ENCODE data around the gene AAGAB.
"Not testable (repeated sequence)": the region's sequence is repeated elsewhere in the genome, so short reads cannot be mapped to it uniquely, and the experiment has no call there.

The AAGAB gene, protein sequence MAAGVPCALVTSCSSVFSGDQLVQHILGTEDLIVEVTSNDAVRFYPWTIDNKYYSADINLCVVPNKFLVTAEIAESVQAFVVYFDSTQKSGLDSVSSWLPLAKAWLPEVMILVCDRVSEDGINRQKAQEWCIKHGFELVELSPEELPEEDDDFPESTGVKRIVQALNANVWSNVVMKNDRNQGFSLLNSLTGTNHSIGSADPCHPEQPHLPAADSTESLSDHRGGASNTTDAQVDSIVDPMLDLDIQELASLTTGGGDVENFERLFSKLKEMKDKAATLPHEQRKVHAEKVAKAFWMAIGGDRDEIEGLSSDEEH

DNA sequence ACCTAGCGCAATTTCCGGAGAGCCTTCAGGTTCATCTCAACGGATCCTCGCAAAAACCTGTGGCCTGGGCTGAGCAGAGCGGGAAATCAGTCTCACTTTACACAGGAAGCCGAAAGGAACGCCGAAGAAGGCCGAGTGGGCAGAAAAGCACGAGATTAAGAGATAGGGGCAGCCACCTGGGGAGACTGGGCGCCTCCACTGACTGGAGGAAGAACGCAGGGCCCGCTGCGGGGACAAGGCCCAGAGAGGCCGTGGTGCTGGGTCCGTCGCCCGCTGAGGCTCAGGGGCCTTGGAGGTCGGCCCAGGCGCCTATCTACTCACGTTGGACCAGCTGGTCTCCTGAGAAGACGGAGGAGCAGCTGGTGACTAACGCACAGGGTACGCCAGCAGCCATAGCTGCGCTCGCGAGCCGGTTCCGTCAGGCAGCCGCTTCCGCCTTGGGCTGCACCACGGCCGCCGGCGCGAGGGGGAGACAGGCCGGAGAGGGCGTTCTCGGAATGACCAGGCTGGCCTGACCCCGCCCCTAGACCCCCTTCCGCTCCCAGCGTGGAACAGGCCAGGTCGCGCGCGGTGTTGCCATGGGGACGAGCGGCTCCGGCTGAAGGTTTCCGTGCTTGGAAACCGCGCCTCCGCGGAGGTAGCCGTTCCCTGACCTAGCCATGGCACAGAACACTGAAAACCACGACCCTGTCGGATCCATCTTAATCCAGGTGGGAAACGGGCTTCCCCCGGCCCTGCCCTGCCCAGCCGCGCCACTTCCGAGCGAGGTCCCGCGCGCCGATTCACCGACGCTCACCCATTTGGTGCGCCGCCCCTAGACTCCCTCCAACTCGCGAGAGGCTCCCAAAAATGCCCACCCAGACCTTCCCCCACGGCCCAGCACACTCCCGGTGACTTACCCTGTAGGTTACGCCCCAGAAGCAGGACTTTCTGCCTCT is at the start of gene AAGAB, which contains the start of gene IQCH:
AAGAB (minus strand) TSS at position 424 of the 938 bp plus-strand sequence; CDS start at position 394, 30 bp downstream.
IQCH (plus strand) TSS at position 549 of the 938 bp plus-strand sequence; CDS start at position 660, 111 bp downstream.
- DNase-seq (ENCODE audit: low spot score), result peak; percentile 95

DNA sequence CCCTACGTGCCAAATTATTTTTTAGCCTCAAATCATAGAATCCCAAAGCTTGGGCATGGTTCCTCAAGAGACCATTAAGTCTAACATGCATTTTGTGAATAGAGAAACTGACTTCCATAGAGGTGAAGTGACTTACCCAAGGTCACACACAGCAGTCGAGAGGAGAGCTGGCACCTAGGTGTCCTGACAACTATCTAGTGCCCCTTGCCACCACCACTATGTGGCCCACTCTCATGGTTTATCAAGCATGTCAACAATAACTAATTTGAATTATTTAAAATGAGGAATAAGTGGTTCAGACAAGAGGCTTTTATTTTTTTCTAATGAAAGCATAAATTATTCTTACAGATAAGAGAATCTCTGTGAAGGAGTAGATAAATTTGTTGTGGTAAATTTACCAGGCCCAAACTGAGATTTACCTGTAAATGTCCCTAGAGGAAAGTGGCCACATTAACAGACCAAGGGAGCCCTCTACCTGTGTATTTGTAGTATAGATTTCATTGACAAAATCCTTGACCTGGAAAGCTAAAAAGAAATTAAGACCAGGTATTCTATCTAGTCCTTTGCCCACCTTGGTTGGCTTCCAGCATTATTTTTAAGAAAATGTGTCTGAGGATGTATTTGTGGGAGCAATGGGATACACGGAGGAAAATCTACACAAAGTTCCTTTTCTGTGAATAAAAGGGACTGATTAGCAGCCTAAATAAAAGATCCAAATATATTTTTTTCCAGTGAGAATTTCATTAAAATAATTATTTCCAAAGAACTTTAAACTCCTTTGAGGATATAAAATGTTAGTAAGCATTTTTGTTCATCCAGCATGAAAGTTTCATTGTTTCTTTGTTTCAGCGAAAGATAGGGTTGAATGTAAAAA is 49.3 kb upstream of the AAGAB start:
- DNase-seq (ENCODE audit: low spot score), result peak; percentile 55

DNA sequence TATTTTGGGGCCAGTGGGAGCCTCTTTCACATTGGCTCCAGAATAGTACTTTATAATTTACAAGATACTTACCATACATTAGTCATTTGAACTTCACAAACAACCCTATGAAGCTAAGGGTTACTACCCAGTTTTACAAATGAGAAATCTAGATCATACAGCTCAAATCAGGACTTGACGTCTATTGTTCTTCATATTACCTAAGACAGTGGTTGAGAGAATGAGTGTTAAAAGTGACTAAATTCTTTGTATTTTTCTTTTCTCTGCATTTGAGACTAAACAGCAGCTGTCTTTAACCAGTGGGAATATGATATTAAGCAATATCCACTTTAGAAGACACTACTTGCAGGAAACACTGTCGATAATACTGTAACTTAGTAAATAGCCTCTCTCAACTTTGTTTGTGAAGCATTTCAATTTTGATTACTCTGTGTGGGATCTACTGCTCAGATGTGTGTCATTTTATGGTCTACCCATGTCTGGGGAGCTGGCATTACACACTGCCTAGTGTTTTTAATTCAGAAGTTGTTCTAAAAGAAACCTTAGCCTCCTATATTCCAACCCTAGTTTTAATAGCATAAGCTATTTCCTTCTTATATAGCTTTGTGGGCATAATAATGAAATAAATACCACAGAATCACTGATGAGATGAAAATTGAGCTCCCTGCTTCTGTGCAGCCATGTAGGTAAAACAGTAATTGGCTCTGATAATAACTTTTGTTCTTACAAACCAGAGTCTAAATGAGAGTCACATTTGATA is 46.0 kb upstream of the AAGAB start:
- no peak for DNase-seq (ENCODE audit: low spot score)

DNA sequence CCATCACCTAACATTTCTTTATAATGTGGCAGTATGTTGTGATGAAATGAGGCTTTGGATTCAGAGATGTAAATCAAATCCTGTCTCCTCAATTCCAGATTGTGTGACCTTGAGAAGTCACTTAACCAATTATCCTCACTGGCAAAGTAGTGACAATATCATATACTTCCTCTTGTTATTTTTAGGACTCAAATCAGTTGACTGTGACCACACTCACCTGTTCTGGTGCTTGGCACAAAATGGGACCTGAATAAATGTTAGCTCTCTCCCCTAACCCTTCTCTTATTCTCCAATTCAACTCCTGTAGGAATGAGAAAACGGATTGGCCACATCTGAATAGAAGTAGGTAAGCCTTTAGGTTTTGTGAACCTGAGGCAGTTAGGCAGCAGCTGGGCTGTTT is 42.2 kb upstream of the AAGAB start:
- no peak for DNase-seq (ENCODE audit: low spot score)

DNA sequence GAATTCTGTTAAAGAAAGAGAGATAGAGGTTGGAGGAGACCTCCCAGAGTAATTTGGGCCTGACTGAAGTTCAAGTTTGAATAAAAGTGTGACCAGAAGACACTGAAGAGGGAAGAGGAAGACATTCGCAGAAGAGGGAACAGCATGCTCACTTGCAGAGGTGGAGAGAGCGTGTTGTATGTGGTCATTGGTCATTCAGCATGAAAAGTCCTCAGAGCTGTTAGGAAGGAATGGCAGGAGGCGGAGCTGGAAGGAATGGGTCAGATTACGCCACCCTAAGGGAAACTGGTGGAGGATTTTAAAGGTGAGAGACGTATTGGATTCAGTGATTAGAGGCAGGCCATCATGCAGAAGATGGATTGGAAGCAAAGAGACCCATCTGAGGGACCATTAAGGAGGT is 41.7 kb upstream of the AAGAB start:
- no peak for DNase-seq (ENCODE audit: low spot score)

DNA sequence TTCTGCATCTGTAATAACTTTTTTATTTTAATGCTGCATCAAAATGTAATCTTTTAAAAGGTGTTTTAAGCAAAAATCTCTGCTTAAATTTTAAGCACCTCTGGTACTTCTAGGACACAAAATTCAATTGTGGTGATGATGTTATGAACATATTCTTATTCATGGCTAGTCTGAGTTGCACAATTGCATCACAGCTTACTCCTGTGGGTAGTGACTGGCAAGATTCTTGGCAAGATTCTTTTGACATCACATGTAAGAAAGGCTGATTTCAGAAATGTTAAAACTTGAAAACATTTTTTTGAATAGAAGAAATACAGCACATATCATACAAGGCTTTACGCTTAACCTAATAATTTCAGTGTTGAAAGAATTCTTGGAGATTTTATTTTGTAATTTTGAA is 35.9 kb upstream of the AAGAB start:
- DNase-seq (ENCODE audit: low spot score), result no peak

DNA sequence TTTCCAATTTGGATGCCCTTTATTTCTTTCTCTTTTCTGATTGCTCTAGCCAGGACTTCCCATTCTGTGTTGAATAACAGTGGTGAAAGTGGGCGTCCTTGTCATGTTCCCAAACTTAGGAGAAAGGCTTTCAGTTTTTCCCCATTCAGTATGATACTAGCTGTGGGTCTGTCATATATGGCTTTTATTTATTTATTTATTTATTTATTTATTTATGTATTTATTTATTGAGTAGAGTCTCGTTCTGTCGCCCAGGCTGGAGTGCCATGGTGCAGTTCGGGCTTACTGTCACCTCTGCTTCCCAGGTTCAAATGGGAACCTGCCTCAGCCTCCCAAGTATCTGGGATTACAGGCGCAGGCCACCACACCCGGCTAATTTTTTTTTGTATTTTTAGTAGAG is 31.9 kb upstream of the AAGAB start:
- not testable (repeated sequence) for DNase-seq (ENCODE audit: low spot score)

DNA sequence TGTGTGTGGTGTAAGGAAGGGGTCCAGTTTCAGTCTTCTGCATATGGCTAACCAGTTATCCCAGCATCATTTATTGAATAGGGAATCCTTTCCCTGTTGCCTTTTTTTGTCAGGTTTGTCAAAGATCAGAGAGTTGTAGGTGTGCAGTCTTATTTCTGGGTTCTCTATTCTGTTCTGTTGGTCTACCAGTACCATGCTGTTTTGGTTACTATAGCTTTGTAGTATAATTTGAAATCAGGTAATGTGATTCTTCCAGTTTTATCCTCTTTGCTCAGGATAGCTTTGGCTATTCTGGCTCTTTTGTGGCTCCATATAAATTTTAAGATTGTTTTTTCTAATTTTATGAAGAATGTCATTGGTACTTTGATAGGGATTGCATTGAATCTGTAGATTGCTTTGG is 31.2 kb upstream of the AAGAB start:
- DNase-seq (ENCODE audit: low spot score), result not testable (repeated sequence)

DNA sequence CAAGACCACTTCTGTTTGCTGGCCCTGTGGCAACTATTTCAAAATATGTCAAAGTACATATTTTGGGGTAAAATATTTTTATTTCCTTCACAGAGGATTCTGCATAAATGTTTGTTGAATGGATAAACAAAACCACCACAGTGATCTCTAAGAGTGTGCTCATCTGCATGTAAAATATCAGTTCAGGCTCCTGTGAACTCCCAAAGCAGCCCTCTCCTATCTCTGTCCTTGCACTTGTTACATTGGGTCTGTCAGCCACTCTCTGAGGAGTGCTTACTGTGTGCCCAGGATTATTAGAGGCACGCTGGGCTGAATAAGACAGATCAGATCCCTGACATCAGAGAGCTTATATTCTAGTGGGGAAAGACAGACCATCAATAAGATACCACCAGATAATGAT is 27.3 kb upstream of the AAGAB start:
- no peak for DNase-seq (ENCODE audit: low spot score)

DNA sequence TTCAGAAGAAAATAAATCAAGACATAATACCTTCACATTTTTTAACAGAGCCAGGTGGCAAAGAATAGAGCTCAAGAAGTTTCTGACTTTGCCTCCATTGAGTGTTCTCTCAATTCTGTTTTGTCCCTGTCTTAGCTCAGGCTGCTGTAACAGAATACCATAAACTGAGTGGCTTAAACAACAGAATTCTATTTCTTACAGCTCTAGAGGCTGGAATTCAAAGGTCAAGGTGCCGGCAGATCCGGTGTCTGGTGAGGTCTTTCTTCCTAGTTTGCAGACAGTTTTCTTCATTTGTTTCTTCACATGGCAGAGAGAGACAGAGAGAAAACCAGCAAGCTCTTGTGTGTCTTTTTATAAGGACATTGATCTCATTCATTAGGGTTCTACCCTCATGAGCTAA is 25.8 kb upstream of the AAGAB start:
- DNase-seq (ENCODE audit: low spot score), result no peak

DNA sequence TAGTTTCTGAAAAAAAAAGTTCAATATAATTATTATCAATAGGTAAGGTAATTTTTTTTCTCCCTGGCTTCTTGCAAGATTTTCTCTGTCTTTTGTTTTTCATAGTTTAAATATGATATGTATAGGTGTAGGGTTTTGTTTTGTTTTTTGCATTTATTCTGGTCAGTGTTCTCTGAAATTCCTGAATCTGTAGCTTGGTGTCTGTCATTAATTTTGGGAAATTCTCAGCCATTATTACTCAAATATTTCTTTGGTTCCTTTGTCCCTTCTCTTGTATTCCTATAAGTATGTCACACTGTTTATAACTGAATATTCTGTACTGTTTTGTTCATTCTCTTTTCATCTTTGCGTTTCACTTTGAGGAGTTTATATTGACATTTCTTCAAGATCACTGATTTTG is 22.2 kb upstream of the AAGAB start:
- DNase-seq (ENCODE audit: low spot score), result no peak

DNA sequence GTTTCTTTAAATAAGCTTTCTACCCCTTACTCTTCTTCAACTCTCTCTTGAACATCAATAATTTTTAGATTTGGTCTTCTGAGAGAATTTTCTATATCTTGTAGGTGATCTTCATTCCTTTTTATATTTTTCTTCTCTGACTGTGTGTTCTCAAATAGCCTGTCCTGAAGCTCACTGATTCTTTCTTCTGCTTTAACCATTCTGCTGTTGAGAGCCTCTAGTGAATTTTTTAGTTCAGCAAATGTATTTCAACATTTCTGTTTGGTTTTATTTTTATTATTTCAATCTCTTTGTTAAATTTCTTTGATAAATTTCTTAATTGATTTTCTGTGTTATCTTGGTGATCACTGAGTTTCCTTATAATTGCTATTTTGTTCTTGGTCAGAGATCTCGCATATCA is 19.8 kb upstream of the AAGAB start:
- DNase-seq (ENCODE audit: low spot score), result no peak

DNA sequence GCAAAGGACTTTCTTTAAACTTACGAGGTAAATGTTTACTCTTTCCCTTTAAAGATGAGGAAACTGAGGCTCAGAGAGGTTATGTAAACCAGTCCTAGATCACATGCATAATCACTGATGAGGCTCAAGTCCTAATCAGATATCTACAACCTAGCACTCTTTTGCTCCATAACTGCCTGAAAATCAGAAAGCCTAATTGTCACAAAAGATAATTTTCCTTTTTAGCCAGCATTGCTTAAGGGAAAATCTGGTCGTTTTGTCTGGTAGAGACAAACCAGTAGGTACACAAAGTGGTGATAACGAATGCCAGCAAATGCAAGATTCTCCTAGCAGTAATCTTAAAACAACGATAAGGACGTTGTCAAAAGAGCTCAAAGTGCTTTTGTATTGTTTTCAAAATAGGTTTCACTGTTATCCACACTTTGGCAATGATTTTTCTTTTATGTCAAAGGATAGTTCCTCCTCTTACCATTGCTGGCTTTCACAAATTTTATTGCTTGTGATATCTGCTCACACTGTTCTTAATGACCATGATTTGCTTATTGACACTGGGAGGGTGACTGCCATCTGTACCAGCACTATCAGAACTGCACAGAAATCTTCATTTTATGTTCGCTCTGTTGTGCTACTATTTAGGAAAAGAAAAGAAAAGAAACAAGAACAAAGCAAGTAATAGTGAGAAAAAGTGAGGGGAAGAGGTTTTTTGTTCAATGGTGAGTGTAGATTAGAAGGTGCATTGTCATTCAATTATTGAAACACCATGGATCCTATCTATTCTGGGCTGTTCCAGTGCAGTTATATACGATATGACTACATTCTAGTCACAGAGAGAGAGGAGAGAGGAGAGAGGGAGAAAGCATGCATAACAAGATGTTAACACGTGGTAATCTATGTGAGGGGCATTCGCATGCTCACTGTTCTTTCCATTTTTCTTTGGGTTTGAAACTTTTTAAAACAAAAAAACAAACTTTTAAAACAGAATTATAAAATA is 13.8 kb upstream of the AAGAB start:
- DNase-seq (ENCODE audit: low spot score), result no peak

DNA sequence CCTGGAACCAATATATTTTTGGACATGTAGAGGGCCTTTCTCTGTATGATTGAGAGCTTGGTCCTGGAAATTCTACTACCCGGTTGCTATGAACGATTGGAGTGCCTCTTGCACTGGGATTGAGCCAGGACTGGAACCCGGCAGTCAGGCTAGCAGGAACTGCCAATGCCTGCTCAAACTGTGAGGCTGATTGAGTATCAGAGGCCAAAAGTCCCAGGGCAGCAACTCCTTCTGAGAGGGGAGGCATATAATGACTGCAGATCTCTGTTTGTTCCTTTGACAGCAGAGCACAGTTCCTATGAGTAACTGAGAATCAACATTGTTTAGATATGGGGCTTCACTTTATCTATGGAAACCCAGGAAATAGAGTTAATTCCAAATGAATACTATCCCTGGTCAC is 13.0 kb upstream of the AAGAB start:
- DNase-seq (ENCODE audit: low spot score), result no peak

DNA sequence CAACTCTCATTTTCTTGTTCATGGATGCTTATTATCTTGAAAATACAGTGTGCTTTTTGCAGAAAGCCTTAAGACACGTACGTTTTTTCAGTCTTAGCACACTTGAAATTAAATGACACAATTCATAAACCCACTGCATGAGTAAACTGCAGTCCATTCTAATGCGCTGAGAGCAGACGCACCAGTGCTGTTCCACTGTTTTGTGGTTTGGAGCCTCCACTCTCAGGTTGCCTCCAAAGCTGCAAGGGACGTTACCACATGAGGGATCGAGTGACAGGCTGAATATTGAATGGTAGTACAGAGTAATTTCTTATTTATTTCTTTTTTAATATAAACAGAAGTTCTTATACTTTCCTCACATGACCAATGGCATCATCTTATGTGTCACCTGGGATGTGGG is 12.4 kb upstream of the AAGAB start:
- DNase-seq (ENCODE audit: low spot score), result no peak

DNA sequence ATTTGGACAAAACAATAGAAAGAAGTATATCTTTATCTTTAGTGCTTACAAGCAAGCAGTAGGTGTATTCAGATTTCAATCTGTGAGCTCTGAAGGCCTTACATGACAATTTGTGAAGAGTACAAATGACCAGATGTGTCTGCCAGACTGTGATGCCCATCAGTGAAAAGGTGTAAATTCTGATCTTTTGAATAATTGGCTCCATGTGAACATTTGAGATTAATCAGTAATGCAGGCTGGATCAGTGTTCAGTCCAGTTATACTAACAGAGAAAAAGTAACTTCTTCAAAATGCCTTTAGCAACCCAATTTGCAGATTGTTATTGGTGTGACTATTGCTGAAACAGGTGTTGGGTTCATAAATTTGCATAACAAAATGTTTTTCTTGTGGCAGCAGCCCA is 5.3 kb upstream of the AAGAB start:
- no peak for DNase-seq (ENCODE audit: low spot score)

DNA sequence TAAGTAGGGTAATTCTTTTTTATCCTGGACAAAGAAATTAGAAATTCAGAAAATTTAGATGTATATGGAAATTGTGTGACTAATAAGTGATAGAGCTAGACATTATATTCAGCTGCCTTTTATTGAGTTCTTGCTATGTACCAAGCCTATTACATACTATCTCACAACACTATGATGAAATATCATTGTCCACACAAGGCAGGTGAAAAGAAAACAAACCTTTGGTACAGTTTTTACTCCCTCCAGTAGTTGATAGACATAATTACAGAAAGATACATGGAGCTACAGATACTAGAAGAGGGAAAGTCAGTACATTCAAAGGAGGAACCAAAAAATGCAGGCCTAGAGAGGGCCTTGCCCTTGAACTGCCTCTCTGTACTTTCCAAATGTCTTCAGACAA is 4.9 kb upstream of the AAGAB start:
- DNase-seq (ENCODE audit: low spot score), result no peak

DNA sequence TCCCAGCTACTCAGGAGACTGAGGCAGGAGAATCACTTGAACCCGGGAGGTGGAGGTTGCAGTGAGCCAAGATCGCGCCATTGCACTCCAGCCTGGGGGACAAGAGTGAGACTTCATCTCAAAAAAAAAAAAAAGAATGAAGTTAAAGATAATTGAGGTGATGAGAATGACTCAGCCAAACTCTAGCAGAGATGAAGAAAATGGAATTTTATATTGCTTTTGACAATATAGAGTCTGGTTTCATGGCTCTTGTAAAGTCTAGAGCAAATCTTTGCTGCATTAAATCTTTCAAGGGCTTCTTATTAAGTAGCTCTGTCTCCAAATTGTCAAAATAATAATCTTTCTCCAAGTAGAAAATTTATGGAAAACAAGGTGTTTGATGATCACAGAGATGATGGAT is 4.0 kb upstream of the AAGAB start:
- not testable (repeated sequence) for DNase-seq (ENCODE audit: low spot score)

DNA sequence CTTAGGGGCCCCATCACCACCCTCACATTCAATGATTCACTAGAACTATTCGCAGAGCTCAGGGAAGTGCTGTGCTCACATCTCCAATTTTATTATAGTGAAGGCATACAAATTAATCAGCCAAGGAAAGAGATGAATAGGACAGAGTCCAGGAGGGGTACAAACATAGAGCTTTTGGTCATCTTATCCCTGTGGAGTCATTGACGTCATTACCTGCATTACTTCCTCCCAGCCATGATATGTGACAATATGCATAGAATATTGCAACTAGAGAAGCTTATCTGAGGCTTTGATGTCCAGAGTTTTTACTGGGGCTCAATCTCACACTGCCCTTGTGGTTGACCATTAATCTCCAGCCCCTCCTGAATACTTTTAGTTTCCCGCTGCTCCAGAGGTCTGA is 1.6 kb upstream of the AAGAB start:
- DNase-seq (ENCODE audit: low spot score), result no peak

Measured in cerebellar cortex (tissue), 1 donor.